DMS153 treated with DMSO at 0.1 percent for 48 hours (cell line): ENCODE measurements around the gene MED4.
"Not testable (repeated sequence)": the region's sequence is repeated elsewhere in the genome, so short reads cannot be mapped to it uniquely, and the experiment has no call there.

Experiments used
- DNase-seq: peaks from one replicate; lab custom pipeline; 2025; ENCODE audit not compliant: unreplicated experiment; lab: John Stamatoyannopoulos, UW

The MED4 gene

DNA sequence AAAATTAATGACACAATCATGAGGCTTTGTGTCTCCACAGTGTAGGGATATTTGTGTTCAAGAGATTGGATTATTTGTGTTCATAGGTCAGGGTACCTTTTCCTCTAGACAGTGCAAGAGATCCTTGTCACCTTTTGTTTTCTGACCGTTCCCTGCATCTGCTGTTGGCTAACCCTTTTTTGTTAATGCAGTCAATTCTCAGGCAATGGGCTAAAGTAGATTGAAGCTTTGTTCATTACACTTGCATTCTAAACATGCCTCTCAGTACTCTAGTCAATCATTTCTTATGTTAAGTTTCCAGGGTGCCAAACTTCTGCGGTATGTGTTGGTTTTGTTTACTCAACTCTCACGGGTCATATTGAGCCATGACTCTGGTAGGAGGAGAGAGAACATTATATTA lies 1.8 kb upstream of the MED4 start:
- no peak for DNase-seq

DNA sequence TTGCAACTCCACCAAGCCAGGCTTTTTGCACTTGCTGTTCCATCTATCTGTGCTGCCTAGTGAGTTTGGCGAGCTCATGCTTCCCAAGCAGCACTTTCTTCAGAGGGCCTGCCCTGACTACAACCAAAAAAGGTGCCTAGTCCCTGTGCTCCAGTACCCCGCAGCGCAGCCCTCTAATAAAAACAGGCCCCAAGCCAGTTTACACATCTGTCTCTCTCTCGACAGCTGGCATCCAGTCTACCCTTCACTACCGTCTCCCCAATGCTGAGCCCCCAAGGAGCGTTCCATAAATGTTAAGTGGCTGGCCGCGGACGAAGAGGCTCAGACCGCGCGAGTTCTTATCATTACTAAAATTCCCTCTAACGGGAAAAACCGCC lies 512 bp downstream of the MED4 start:
- DNase-seq = no peak

DNA sequence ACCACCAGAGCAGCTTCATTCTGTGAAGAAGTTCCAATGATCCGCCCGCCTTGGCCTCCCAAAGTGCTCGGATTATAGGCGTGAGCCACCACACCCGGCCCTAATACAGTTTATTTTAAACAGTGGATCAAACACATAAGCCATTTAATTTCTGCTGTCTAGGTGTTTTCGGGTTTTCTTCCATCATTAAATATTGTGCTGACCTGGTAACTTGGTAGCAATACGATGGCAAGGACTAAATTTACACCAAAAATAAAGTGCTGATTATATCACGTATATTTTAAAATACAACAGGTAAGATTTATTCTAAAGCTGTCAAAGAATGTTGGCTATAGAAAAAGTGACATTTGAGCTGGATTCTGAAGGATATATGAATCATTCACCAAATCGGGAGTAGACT lies 1.3 kb downstream of the MED4 start:
- no peak for DNase-seq

DNA sequence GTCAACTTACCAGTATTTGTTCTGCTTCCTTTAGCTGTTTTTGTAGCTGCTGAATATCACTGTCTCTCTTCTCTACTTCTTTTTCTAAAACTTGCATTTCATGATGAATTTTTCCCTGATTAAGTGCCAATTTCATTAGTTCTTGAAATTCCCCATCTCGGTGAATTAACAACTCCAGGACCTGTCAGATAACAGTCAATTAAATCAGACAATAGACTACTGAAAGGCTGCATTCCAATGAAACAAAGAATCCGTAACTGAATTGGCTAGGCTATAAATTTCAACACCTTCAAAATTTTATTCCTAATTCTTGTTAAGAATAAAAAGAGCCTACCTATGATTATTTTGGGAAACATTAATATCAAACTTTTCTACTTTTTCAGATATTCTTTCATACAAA lies 8.6 kb downstream of the MED4 start:
- DNase-seq = no peak

DNA sequence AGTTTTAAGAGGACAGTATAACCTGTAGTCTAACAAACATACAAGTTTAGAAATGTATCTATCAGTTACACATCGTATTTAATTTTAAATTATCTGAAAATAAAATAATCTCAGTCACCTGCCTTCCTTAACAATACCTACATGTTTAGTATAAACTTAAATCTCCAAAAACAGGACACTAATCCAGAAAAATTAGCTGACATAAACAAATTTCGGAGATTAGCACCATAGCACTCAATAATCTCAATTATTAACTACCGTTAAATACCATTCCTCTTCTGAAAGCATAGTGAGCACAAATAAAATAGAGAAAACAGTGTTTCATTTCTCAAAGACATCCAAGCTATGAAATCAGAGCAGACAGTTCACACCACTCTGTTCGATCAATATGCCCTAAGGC lies 13.2 kb downstream of the MED4 start:
- DNase-seq = no peak

DNA sequence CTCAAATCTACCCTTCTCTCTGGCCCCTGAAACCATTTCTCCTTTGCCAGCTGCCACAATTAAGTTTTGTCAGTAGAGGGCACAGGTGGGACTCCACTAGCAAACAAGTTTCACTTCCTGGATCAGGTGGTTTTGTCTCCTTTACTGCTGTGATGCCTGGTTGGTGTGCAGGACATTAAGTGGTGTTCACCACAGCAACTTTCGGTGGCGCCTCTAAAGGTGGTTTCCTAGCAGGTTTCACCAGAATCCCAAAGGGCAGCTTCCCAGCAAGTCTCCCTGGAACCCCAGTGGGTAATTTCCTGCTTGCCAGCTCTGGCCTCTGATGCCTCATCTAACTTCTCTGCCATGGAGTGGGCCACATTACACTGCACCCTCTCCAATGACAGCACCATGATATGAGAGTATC lies 16.6 kb downstream of the MED4 start:
- no peak for DNase-seq

DNA sequence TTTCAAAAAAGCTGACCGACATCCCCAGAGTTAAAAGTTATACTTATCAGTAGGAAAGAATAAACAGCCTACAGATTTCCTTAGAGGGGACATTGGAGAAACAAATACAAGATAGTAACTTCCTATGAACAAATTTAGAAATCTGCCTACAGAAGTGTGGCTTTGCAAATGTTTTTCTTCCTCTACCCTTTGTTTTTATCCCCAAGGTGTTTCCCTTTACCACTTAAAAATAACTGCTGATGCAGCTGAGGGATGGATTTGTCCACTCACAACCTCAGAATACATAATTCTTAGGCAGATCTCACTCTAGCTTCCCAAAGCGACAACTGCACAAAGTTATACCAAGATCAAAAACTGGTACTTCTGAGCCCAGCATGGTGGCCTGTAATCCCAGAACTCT lies 20.9 kb downstream of the MED4 start:
- no peak for DNase-seq

DNA sequence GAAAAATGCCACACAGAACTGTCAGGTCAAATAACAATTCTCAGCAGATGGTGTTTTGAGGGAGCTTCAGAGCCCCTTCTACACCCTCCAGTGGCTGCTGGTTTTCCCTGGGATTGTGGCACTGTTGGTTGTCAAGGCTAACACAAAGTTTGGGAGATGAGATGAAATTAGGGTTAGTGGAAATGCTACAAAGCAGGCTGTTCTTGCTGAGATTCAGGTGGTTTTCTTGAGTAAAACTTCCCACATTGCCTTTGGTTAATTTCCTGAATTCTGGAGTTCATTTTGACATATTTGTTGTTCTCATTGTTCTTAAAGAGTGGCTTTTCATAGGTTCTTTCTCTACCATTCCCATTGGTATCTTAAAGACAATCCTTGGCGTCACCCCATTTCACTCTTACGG lies 22.1 kb downstream of the MED4 start:
- no peak for DNase-seq

DNA sequence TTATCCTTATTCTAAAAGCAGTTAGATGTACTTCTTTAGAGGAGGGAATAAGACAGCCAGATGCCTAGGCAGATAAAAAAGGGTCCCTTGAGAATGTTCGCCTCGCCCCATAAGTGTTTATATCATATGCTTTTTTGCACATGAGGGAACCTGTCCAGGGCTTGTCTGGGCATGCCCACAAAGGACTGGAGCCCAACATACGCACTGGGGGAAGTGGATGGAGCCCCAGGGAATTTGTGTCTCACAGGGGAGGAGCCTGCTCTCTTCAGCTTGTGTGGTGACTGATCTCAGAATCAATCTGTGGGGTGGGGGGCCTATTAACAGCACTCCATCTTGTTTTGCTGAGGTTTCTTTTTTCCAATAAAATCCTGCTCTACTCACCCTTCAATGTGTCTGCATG lies 22.6 kb downstream of the MED4 start:
- DNase-seq = no peak

DNA sequence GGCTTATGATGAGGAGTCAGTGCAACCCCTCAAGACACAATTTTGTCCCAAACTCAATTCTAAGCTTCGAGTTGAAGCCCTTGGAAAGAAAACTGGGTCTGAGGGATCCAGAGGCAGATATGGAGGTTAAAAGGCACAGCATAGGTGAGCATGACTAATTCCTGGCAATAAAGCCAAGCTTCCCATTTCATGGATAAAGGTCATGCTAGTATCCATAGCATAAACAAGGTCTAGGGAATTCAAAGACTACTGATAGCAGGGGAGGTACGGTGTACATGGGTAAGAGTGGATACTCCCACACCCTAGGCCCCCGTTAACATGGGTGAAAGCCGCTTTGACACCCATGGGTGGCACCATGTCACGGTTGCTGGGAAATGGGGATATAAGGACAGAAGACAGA lies 24.0 kb downstream of the MED4 start:
- no peak for DNase-seq

DNA sequence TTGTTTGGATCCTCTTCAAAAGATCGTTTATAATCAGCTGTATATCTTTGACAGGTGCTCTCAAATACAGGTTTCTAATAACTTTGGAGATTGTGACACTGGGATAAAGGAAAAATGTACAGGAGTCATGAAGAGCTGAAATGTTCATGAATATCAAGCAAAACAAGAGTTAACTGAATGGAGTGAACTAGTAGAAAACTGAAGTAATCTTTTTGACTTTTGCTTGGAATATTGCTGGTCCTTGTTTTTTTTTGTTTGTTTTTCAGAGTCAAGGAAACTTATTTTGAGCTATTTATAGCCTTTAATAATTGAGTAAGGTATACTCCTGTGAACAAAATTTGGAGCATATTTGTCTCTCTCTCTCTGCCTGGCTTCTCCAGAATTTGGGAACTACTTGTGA lies 25.3 kb downstream of the MED4 start:
- no peak for DNase-seq

DNA sequence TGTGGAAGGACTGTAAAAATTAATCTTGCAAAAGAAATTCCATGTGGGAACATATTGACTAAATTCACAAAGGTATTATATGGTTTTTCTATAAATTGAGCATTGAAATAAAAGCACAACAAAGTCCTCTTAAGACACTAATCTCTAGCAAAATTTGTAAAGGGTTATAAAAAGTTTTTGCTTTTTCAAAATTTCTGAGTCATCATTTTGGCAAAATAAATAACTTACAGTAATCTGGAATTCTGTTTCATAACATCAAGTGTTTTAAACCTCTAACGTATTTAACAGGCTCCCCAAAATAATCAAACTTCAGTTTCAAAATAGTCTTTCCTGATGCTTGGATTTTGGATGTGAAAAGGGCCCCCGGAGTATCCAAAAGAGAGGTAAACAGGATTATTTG lies 26.0 kb downstream of the MED4 start:
- no peak for DNase-seq

DNA sequence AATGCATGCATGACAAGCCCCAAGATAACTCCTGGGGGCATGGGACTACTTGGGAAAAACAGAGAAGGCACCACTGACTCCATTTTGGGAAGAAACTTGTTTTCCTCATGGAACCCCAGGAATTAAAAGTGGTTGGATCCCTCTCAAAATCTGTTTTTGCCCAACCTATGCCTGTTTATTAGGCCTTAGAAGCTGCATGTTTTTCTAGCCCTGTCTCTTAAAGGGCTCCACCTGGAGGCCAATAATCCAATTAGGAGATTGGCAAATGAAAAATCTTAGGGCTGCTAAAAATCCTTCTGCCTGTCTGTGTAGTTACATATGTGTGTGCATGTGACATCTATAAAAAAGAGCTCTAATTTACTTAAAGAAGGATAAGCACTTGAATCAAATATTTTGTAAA lies 26.9 kb downstream of the MED4 start:
- DNase-seq = no peak

DNA sequence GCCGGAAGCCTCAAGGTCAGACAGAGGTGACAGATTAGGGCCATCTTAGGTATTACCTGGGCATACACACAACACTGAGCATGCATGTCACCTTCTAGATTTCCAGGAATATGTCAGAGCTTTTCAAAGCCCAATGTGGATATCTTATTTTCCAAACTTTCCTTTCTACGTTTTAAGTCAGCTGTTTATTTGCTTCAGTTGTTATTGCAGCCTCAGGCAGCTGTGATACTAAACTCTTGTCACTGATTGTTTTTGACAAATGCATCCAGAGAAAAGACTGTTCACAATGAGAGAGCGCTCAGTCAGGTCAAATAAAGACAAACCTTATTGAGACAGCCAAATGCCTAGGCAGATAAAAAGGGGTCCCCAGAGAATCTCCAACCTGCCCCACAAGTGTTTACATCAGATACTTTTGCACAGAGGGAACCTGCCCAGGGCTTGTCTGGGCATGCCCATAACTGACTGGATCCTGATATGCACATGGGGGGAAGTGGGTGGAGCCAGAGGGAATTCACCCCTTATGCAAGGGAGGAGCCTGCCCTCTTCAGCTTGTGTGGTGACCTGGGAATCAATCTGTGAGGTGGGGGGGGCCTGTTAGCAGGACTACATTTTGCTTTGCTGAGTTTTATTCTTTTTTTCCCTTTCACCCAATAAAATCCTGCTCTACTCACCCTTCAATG lies 28.5 kb downstream of the MED4 start:
- DNase-seq = no peak

DNA sequence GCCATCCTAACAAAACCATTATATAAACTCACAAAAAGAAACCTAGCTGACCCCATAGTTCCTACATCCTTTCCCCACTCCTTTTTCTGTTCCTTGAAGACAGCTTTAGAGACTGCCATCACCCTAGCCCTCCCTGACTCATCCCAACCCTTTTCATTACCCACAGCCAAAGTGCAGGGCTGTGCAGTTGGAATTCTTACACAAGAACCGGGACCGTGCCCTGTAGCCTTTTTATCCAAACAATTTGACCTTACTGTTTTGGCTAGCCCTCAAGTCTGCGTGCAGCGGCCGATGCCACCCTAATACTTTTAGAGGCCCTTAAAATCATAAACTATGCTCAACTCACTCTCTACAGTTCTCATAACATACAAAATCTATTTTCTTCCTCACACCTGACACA lies 35.0 kb downstream of the MED4 start:
- not testable (repeated sequence) for DNase-seq

DNA sequence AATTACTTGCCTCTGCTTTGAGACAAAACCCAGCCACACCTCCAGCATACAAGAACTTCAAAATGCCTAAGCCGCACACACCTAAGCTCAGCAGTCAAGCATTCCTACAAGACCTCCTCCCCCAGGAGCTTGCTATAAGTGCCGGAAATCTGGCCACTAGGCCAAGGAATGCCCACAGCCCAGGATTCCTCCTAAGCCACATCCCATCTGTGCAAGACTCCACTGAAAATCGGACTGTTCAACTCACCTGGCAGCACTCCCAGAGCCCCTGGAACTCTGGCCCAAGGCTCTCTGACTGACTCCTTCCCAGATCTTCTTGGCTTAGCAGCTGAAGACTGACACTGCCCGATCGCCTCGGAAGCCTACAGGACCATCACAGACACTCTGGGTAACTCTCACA lies 36.4 kb downstream of the MED4 start:
- DNase-seq = not testable (repeated sequence)

DNA sequence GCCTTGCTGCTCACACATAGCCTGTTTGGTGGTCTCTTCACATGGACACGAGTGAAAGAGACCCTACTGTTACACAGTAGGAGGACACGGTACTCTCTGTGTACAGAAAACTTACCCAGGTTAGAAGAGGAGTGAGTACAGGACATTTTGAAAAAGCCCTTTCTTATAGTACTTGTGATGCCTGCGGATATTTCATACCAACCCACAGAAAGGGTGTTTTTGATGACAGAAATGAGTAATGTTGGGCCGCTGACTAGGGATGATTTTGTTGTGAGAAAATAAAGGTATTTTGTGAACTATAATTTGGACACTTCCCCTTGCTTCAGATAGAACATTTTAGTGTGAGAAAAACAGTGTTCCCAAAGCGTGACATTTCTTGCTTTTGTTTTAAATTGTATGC lies 39.2 kb downstream of the MED4 start:
- DNase-seq = no peak

DNA sequence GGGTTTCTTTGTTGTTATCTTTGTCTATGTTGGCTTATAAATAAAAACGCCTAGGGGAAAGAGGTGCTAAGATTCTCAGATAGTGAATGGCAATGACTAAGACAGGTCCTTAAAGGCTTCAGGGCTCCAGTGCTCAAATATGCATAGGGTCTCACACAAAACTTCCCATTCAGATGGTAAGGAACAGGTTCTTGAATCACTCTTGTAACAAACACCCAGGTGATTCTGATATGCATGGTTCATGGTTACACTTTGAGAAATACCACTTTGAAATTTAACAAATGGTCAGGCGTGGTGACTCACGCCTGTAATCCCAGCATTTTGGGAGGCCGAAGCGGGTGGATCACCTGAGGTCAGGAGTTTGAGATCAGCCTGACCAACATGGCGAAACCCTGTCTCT lies 40.3 kb downstream of the MED4 start:
- no peak for DNase-seq

DNA sequence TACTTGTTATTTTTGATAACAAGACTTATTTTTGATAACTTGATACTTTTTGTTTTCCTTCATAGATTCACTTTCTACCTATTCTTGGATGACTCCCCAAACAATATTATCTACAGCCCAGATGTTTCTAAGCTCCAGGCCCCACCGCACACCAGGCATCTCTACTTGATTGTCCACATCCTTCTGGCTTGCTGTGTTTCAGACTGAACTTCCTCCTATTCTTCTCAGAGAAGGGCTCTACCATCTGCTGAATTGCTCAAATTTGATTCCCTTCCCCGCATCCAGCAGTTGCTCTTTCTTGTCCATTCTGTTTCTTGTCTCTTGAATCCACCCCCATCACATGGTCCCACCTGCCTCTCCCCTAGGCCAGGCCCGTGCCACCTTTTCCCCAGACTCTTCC lies 44.4 kb downstream of the MED4 start:
- no peak for DNase-seq

DNA sequence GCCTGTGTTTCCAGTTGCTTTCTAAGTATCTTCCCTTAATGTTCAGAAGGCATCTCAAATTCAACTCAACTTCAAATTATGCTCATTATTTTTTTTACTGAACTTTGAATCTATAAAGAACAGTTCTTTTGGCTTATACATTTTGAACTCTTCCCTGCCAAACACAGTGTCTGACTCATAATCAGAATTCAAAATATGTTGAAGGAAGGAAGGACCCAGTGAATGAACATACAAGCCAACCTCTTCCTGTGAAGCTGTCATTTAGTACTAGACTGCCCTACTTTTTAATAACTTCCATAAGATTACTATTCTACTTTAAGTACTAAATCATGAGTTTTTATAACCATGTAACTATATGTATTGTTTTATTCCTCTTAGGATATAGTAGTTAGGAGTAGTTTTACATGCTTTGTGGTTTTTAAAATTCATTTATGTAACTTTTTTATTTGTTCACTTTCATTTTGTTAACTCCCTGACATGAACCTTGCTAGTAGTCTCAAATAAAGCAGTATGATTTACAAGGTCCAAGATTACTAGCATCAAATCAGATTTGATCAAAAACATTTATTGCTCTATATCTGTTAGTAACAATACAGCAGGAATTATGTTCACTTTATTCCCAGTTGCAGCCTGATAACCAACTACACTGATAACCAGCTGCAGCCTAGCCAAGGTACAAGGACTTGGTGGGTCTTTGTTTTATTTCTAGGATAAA lies 51.0 kb downstream of the MED4 start:
- DNase-seq = no peak

DNA sequence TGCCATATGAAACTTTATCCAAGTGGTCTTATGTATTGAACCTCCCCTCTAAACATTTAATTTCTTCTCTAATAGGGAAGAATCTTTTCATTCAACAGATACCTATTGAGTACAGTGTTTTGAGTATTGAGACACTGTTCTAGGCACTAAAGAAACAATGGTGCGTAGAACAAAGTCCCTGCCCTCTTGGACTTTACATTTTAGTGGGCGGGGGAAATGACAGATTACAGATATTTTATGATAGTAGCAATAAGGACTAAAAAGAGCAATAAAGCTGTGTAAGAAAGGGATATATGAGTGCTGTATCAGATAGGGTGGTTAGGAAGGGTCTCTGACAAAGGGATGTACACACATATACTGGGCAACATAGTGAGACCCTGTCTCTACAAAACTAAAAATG lies 52.0 kb downstream of the MED4 start:
- DNase-seq = no peak

DNA sequence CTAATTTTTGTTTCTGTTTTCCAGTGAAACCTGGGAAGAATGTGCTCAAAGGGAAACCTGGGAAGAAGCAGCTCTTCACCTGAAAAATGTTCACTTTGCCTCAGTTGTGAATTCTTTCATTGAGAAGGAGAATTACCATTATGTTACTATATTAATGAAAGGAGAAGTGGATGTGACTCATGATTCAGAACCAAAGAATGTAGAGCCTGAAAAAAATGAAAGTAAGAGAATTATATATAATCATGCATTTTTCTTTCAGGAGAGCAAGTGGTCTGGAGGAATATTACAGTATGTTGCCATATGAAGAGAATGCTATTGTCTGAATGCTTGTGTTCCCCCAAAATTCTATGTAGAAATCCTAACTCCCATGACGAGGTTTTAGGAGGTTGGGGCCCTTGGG lies 54.0 kb downstream of the MED4 start:
- DNase-seq = no peak

DNA sequence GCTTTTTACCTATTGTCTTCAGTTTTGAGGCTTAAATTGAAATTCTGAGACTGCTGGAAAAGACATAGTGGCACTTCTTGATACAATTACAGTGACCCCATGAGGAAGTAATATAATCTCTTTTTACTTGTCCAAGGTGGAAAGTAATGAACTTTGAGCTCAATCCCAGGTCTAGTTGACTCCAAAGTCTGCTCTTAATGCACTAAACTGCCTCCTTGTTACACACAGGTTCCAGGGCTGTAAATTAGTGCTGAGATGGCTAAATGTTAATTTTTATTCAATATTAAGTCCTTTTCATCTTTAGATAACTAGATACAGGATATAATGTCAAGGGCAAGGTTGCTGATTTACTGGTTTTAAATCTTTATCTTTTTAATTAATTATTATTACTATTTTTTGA lies 54.9 kb downstream of the MED4 start:
- DNase-seq = no peak
